H1 (cell line): ENCODE data around the gene ACER3. TPM values are rescaled to one million over a fixed set of nuclear protein-coding genes. Genes with fewer than 3 reads are reported as not detected.

Experiments used
- CHD2 ChIP-seq: IDR thresholded peaks from 2 replicates; pipeline ENCODE4 v1.6.1; 2012; ENCODE audit warnings: low read length, improper control_type of control experiment
- RXRA ChIP-seq: IDR thresholded peaks from 2 replicates; pipeline ENCODE4 v1.6.1; 2011; ENCODE audit warnings: low read depth, mild to moderate bottlenecking, low read length, moderate library complexity; ENCODE audit not compliant: insufficient read depth
- polyA plus RNA-seq, 7 experiments: library from polyadenylated mRNA; depleted of rRNA in 3 of 7; stranded (reverse) in 5 of 7; unstranded in 2 of 7; fragments of >200 nt in 5 of 7; fragments of 200-250 nt in 2 of 7; gene quantifications; 1 replicate in 5 of 7; 2 replicates in 1 of 7; 4 replicates in 1 of 7; pipeline versions ENCODE4 v1.2.1 to v1.2.3, GENCODE V29; 2011 to 2013; ENCODE audit warnings: missing spikeins in 2 of 7, mixed read lengths in 2 of 7
- total RNA-seq: library from RNA; stranded (reverse); fragmentation: NEBNext Ultra II Directional; extraction: Animal tissue kit (Norgen Biotek cat#: 25700); gene quantifications from 2 replicates; pipeline ENCODE4 v1.2.1, GENCODE V29; 2021

Gene ACER3
- total and polyA plus RNA-seq, 2 of the 8 experiments (the other 6 are each of a cell fraction or from before 2014, with no cell fraction given) = 5.7 to 16.2 TPM

- no peak for TF ChIP-seq CHD2
- no peak for TF ChIP-seq RXRA
These were observed 950 bp upstream of the ACER3 start (continued) for GRCh38 chr11:76859708-76860227.
